ENCODE measurements around the gene STXBP4.

STXBP4 gene

DNA sequence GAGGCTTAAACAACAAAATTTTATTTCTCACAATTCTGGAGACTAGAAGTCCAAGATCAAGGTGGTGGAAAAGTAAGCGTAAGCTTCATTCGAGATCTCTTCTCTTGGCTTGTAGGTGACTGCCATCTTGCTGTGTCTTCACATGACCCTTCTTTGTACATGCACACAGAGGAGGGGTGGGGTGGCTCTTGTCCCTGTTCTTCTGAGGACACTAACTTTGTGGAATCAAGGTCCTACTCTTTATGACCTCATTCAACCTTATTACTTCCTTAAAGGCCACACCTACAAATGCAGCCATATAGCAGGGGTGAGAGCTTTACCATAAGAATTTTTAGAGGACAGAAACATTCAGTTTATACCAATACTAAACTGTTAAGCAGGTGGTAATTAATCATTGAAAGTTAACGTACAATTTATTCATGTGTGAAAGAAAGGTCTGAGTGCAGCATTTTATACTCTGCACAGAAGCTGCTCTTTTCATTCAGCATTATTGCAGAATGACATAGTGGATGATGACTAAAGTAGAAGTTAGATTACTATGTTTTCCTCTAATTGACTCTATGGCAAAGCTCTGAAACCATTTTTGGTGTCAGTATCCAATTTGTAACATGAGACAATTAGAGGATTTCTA is 156.3 kb downstream of the STXBP4 start:
- no peak for DNase-seq

DNA sequence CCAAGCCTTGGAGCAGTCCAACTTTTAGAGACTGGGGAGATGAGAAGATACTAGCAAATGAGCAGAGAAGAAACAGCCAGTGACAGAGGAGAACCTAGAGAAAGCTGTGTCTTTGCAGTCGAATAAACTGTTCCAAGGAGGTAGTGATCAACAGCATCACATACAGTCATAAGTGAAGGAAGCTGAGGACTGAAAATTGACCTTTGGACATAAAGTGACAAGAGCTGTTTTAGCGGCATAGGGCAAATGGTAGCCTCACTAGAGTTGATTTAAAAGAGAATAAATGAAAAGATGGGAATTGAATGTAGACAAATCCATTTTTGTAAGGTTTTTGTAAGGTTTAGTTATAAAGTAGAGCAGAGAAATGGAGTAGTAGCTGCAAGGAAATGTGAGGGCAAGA is 165.0 kb downstream of the STXBP4 start:
- no peak for DNase-seq

DNA sequence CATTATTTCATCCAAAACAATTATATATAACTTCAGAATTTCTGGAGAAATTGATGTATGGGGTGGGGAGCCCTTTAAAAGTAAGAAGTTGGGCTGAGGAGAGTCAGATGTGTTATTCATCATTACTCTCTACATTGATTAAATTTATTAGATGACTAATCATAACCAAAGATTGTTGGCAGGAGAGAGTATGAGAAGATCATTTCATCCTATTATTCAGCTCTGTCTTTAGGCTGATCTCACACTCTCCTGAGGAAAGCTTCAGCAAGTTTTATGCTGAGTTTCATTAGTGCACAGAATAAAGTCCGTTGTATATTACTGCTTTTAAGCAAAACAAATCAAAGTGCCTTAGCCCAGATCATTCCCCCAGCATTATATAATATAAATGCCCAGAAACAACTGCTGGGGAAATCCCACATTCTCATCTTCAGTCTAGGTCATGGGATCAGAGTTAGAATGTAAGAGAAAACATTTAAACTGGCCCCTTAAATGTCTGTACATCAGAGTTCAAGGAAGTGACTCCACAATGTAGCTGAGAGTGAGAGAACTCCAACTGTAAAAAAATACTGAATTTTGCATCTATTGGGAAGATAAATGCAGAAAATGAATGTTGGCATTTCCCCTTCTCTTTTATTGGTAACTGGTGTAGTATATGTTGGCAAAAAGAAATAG is 166.1 kb downstream of the STXBP4 start:
- DNase-seq, result no peak

DNA sequence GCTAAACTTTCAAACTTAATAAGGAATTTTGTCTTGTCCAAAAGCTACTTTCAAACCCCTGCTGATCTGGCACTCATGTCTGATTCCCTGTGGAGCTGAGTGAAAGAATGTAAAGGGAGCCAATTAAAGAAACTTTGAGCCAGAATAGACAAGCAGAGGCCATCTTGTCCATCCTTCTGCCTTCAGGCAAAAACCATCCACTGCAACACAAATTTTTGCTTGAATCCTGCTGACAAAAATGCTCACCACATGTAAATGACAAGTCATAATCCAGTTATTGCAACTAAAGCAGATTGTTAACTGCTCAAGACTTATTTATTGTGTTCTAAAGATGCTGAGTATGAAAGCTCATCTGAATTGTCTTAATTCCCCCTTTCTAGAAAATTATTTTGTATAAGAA is 172.2 kb downstream of the STXBP4 start:
- no peak for DNase-seq

DNA sequence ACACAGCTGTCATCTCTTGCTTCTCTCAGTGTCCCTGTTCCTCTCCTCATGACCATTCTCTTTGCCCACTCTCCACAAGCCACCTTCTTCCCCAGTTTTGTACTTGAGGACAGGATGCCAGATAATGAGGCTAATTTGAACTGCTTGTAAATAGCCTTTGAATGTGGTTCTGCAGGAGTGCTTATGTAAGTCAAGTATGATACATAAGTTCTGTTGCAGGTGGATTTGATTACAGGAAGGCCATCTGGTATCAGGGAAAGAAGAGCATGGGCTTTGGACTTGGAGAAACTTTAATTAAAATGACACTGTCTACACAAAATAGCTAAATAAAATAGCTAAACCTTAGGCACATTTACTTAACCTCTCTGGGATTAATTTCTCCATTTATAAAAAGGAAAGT is 176.0 kb downstream of the STXBP4 start:
- no peak for DNase-seq

DNA sequence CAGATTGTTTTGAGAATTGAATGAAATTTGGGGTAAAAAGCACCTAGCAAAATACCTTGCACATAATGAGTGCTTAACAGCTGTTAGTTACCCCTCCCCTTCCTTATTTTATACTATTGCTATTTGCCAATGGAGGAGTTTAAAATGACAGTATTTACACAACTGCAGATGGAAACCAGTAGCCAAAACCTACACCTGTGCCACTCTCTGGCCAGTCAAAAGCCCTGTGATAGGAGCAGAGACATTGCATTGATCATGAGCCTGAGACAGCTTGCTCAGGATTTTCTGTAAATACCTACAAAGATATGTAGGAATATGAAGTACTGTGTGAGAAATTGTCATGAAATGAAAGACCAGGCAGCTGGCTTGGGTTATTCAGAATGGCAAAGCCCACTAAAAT is 180.9 kb downstream of the STXBP4 start:
- no peak for DNase-seq

DNA sequence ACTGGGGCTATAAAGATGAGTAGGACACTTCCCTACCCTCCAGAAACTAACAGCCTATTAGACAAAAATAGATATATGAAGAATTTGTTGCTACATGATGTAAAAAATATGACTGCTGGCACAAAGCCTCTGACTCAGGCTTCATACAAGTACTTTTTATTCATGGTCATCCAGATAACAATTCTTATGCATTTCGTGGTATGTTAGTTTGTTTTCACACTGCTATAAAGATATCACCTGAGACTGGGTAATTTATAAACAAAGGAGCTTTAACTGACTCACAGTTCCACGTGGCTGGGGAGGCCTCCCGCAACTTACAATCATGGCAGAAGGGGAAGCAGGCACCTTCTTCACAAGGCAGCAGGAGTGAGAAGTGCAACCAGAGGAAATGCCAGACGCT is 183.7 kb downstream of the STXBP4 start:
- no peak for DNase-seq

DNA sequence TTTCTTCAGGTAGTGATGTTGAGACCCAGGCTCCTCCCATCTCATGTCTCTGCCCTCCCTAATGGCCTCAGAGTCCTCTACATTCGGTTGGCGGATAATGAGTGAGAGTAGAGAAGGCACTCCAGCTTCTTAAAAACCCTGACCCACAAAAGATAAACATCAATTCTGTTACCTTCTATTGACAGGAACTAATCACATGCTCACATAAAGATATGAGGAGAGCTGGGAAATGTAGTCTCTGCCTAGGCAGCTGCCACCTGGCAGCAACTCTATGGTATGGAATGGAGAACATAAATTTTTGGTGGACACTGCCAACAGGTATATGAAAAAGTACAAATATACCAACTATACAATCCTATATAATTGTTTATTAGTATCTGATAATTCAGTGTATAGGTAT is 185.5 kb downstream of the STXBP4 start:
- DNase-seq, result no peak

DNA sequence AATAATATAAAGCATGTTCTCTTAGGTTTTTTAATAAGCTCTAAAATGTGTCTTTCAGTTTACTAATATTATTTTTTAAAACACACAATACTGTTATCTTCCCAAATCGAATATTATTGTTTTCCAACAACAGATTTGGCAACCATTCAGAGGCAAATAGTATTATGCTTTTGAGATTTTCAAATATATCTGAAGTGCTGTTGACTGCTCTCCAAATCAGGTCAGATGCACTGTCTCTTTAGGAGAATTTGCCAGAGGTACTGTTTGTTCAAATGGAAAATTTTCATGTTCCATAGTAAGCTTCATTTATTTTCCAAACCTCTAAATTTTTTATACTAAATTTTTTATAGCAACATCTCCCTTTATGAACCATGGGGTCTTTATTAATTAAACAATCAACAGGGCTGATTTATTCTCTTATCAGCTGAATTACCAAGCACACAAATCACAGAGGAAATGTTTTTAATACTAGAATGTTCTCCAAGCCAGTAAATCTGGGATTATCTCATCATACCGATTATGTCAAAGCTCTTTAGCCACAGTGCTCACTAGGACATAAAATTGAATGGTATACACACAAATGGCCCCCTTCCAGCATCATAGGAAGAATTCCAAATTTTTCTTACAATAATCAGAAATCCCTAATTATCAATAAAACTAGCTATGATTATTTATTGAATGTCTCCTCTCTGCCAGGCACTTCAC is 187.4 kb downstream of the STXBP4 start:
- no peak for DNase-seq

DNA sequence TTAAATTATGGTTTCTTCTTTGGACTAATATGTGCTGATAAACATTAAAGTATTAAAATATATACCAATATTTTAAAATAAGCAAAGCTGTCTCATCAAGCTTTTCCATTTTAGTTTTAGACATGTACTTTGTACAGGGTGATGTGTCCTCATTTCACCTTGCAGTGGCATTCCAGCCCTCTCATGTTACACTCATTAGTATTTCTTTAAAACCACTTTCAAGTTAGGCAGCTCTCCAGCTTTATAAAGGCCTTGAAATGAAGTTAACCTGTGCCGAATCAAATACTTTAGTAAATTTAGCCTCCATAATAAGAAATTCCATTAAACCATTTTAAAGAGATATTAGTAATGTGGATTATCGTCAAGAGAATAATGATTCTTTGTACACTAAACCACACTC is 188.6 kb downstream of the STXBP4 start:
- no peak for DNase-seq

DNA sequence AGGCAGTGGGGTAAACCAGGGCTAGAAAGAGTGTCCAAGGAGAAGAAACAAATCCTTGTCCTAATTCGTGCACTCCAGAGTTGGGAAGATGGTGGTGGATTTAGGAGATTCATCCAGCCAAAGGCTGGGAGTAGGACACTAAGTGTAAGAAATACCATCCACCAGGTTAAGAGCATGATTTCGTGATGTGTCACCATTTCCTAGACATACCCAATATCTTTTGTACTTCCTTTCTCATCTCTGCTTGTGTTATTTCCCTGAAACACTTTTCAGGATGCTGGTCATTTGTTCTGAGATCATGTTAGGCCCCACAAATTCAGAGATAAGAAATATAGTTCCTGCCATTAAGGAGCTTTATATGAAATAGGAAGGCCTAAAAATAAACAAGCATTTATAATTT is 189.9 kb downstream of the STXBP4 start:
- no peak for DNase-seq

DNA sequence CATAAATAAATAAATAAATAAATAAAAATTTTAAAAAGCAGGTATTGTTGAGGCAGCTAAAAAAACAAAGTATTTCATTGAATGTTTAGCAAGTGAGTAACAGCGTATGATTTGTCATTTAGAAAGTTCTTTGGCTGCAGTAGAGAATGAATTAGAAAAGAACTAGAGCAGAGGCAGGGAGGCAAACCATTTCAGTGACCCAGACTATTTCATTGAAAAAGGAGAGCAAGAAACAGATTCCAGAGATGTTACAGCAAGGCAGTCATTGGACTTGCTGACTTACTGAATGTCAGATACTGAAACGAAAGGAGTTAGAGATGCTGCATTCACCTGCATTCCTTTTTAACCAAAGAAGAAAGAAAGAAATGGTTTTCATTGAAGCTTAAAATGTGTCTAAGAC is 190.7 kb downstream of the STXBP4 start:
- no peak for DNase-seq

DNA sequence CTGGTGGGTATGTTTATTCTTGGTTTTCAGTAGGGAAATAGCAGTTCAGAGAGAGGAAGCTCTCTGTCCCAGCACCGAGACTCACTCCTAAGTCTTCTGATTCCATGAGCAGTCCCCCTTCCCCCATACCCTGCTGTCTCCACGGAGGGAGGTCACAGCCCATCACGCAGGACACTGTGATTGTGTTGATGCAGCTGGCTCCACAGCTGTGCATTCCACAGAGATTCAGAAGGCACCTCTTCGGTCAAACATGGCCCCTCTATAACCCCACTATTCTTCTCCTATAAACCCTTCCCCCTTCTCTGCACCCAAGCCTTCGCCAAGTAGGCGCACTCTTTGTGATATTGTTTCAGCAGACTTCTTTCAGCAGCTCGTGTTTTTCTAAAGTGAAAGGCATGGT is 191.9 kb downstream of the STXBP4 start:
- DNase-seq, result no peak

DNA sequence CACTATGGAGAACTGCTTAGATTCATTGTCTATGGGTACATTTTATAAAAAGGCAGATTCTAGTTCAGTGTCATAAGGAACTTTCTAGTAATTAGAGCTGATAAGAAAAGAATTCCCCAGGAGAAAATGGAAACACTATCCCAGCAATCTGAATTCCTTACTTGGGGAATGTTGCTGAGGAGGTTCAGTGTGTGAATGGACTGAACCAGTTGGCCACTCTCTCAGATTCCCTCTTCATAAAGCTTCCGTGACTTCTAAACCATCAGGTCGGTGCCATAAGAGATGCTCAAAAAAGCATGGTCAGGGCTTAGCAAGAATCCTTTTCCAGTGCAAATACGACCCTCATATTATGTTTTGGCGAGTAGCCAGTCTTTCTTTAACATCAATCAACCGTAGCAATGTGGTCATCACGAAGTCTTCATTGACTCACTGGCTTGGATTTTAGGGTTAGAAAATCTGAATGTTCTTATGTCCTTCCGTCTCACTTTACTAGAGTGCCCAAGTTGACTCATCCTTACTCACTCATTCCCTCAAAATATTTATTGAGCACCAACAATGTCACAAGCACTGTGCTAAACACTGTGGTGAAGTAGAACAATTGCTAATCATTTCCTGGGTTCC is 193.5 kb downstream of the STXBP4 start:
- DNase-seq, result no peak

DNA sequence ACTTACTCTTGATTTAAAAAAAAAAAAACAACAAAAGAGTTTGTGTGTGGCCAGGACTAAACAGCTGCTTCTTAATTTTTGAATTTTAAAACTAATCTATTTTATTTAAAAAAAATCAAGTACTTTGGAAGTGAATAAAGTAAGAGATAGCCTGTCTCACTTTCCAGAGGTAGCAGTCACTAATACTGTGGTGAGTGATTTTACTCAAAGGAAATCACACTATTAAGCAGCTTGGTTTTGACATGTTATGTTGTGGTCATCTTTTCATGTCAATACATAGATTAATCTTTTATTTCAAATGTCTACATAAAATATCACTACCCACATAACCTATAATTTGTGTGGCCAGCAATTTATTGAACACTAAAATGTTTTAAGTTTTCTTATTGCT is 194.0 kb downstream of the STXBP4 start:
- no peak for DNase-seq

DNA sequence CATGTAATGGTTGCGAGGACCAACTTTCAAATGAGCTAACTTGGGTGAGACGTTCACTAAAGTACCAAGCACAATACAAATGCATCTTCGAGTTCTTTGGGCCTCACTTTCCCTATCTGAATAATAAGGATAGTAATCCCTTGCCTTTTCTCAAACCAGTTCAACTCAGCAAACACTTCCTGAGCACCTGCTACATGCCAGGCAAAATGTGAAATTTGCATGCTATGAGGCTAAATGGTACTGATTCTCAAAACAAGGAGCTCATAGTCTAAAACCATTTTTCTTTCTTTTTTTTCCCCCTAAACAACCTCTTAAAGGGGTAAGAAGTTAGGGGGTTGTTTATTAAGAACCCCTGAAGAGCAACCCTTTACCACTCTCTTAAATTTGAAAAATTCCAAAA is 194.8 kb downstream of the STXBP4 start:
- DNase-seq, result no peak

DNA sequence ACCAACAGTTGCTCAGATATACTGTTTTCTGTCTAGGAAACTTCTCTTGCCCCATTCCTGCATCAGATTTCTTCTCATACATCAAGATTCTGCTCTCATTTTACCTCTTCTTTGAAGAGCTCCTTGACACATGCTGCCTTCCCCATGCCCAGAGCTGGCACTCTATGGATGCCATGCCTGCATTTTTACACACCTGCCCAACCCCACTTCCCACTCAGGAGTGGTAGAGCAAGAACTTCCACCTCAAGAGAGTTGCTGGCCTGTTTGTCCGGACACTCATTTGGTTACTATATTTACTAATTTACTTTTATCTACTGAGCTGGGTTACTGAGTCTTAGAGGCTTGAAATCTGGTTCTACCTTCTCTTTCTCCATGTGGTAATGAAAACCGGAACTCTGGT is 197.9 kb downstream of the STXBP4 start:
- no peak for DNase-seq

DNA sequence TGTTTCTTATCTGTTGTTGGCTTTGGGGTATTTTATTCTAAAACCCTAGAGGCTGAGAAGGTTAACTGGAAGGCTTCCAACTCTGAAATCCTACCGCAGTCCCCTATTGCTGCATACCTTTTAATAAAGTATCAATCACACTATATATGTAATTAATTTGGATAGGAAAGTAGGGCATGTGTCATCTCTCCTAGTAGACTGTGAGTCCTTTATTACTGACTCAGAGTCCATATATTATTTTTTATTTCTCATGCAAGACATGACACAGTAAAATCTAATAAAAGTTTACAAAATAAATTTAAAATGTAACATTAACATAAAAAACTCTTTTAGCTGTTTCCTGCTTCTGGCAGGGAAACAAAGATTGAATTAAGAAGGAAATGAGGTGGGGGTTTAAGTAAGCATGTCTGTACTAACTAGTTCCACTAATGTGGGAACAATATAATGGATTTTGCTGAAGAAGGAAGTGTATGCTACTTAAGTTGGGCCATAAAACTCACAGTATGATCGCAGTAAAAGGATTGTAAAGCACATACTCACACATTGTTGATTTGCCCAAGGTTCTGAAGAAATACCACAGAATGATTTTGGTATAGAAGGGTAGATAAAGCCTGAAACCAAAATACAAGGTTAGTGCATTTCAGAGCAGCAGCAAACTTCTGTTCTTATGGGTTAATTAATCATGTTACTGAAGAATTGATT is 198.6 kb downstream of the STXBP4 start:
- no peak for DNase-seq

DNA sequence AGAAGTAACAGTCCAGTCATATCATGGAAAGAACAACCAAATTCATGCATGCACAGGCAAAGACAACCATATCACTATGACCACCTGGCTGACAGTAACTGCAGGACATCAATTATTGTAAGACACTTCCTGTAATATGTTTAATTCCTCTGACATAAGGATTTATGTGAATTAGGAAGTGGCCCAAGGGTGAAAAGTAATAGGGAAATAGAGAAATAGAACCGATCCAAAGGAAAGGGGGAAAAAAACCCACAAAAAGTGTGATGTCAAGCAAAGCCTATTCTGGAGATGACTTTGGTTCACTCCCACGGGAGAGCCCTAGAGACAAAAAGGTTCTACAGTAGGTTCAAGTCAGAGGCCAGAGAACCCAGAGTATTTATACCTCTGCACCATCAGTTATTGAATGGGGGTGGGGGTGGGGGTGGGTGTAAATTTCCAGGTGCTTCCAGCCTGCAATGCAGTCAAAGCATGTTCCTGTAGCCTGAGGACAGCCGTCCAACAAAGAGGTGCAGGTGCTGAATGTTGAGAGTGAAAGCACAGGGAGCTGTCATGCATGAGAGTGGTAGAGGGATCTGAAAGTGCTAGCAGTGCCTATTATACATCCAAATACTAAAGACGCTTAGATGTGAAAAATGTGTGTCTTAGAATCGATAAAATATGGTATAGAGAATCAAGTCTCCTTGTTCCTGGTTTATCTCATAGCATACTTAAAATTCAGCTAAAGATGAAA is 200.6 kb downstream of the STXBP4 start:
- no peak for DNase-seq

DNA sequence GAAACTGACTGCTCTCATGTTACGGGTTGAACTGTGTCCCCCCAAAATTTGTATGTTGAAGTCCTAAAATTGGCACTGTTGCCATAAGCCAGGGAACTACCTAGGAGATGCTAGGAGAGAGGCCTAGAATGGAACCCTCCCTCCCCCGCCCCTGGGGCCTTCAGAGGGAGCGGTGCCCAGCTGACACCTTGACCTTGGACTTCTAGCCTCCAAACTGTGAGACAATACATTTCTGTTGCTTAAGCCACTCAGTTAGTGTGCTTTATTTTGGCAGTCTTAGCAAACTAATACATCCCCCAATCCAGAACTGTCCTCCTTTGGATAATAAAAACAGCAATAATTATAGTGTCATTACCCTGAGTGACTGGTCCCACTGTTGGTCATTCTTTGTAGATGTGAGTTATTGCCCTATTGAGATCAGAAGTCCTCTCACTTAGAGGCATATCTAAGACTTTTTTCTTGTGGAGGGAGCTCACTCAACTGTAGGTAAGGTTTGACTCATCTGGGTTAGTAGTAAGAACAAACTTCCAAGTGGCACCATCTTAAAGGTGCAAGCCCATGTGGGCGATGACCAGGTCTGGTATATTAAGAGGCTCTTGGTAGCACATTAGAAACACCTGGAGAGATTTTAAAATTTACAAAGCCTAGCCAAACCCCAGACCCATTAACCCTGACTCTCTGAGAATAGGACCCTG is 203.2 kb downstream of the STXBP4 start:
- DNase-seq, result no peak

DNA sequence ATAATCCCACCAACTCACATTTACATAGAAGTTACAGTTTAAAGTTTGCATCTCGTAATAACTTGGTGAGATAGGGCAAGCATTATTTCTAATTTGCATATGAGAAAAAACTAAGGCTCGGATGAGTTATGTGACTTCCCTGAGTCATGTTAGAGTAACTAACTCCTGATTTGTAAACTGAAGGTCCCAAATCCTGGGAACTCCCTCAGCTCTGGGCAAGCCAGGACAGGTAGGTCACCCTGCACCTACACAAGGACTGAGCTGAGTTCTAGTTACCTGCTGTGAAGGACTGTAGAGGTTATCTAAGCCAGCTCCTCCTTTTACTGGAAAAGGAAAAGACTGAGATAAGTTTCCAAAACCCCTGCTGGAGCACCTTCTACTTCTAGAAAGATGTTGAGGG is 204.0 kb downstream of the STXBP4 start:
- no peak for DNase-seq

DNA sequence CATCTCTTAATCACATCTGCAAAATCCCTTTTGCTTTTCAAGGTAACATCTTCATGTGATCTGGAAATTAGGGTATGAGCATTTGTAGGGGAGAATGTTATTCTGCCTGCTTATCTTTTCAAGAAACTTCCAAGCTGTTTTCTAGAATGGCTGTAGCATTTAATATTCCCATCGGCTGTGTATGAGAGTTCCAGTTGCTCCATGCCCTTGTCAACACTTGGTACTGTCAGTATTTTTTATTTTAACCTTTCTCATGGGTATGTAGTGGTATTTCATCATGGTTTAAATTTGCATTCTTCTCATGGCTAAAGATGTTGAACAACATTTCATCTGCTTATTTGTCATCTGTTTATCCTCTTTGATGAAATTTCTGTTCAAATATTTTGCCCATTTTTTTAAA is 205.6 kb downstream of the STXBP4 start:
- DNase-seq, result no peak

Data from T-helper 9 cell (primary cell).